OCI-LY1 (cell line): ENCODE data around the gene MANF.
"Not testable (repeated sequence)": the region's sequence is repeated elsewhere in the genome, so short reads cannot be mapped to it uniquely, and the experiment has no call there.

ENCODE experiments used
- H2AFZ ChIP-seq: fragments of 200-600 bp; sonication (generic), shearing (Covaris generic); 2 replicates; pipeline ENCODE4 v1.6.0; 2014; ENCODE audit warnings: antibody characterized with exemption, mild to moderate bottlenecking, low read length
- H3F3A ChIP-seq: fragments of 200-600 bp; sonication (generic), shearing (Covaris generic); 2 replicates; pipeline ENCODE4 v1.6.0; 2014; ENCODE audit warnings: mild to moderate bottlenecking, antibody characterized with exemption, low read length, moderate library complexity; ENCODE audit not compliant: insufficient read depth
- H3K27ac ChIP-seq: fragments of 200-600 bp; sonication (generic); 2 replicates; pipeline ENCODE4 v1.5.1; 2014; ENCODE audit warnings: low read length, mixed run types, mild to moderate bottlenecking, low read depth; ENCODE audit not compliant: poor library complexity, severe bottlenecking
- H3K27me3 ChIP-seq: fragments of 200-600 bp; sonication (generic); 2 replicates; pipeline ENCODE4 v1.6.0; 2014; ENCODE audit warnings: antibody characterized with exemption, mild to moderate bottlenecking, low read length, moderate library complexity; ENCODE audit not compliant: insufficient read depth
- H3K36me3 ChIP-seq: fragments of 200-600 bp; sonication (generic); 2 replicates; pipeline ENCODE4 v1.6.1; 2014; ENCODE audit warnings: mild to moderate bottlenecking, antibody characterized with exemption, low read length, moderate library complexity, mixed read lengths; ENCODE audit not compliant: insufficient read depth
- H3K4me1 ChIP-seq: fragments of 200-600 bp; sonication (generic); 2 replicates; pipeline ENCODE4 v1.5.1; 2014; ENCODE audit warnings: mild to moderate bottlenecking, low read length, moderate library complexity; ENCODE audit not compliant: insufficient read depth, severe bottlenecking
- H3K4me2 ChIP-seq: fragments of 200-600 bp; sonication (generic), shearing (Covaris generic); 2 replicates; pipeline ENCODE4 v1.6.1; 2014; ENCODE audit warnings: low read length
- H3K4me3 ChIP-seq: fragments of 200-600 bp; sonication (generic); 2 replicates; pipeline ENCODE4 v1.5.1; 2014; ENCODE audit warnings: low read length, low read depth, mild to moderate bottlenecking, mixed read lengths; ENCODE audit not compliant: poor library complexity, severe bottlenecking
- H3K79me2 ChIP-seq: fragments of 200-600 bp; shearing (Covaris generic); 2 replicates; pipeline ENCODE4 v1.6.1; 2016; ENCODE audit warnings: mixed run types, low read length, mixed read lengths; ENCODE audit not compliant: insufficient read depth
- H3K9ac ChIP-seq: fragments of 200-600 bp; sonication (generic), shearing (Covaris generic); 2 replicates; pipeline ENCODE4 v1.6.1; 2014; ENCODE audit warnings: mild to moderate bottlenecking, low read length, mixed read lengths
- H3K9me2 ChIP-seq: fragments of 200-600 bp; sonication (generic), shearing (Covaris generic); 2 replicates; pipeline ENCODE4 v1.6.1; 2014; ENCODE audit warnings: low read depth, mild to moderate bottlenecking, low read length, mixed read lengths
- H3K9me3 ChIP-seq: fragments of 200-600 bp; shearing (Covaris generic); 2 replicates; pipeline ENCODE4 v1.6.1; 2014; ENCODE audit warnings: low read length, mixed read lengths
- H4K20me1 ChIP-seq: fragments of 200-600 bp; sonication (generic), shearing (Covaris generic); 2 replicates; pipeline ENCODE4 v1.6.0; 2016; ENCODE audit warnings: mild to moderate bottlenecking, low read length; ENCODE audit not compliant: insufficient read depth
- CTCF ChIP-seq: fragments of 200-600 bp; sonication (generic), shearing (Covaris generic); IDR thresholded peaks from 2 replicates; pipeline ENCODE4 v1.5.1; 2017; ENCODE audit warnings: mild to moderate bottlenecking, antibody characterized with exemption, low read length, moderate library complexity, mixed read lengths
- EZH2 ChIP-seq: fragments of 200-600 bp; sonication (generic), shearing (Covaris generic); IDR thresholded peaks from 2 replicates; pipeline ENCODE4 v1.8.0; 2017; ENCODE audit warnings: borderline replicate concordance, mixed run types, mild to moderate bottlenecking, antibody characterized with exemption, low read length, moderate library complexity, mixed read lengths

MANF gene

GRCh38 chr3:51386159-51386851 is 1.2 kb downstream of the MANF start:
- Histone ChIP-seq H3K9ac (peak overlapping the region; percentile 80), H3K9me3 (no peaks in the 10 kb centered on the region), H2AFZ (no peak overlapping the region), H3F3A (peaks cover 11% of the 10 kb centered on the region; the same call in 1 of the 2 replicates), H3K79me2 (peaks cover 15% of the 10 kb centered on the region), H3K9me2 (no peaks in the 10 kb centered on the region), H3K4me2 (peak overlapping the region; percentile 92), H3K27ac (peak overlapping the region; percentile 65), H3K4me3 (peak overlapping the region; percentile 87), H4K20me1 (no peaks in the 10 kb centered on the region), H3K27me3 (no peaks in the 10 kb centered on the region), H3K36me3 (peaks cover 44% of the 10 kb centered on the region; the same call in 1 of the 2 replicates), H3K4me1 (peaks cover 63% of the 10 kb centered on the region)
- peak; percentile 19; the same call in 1 of the 2 replicates for TF ChIP-seq CTCF
- TF ChIP-seq EZH2, result no peak

- no peaks in the 10 kb centered on the region for H3K9me3 ChIP-seq
- peaks cover 11% of the 10 kb centered on the region; the same call in 1 of the 2 replicates for H3F3A ChIP-seq
- no peak for TF ChIP-seq EZH2
- peak overlapping the region; percentile 80; the same call in 1 of the 2 replicates for H3K9ac ChIP-seq
- H3K36me3 ChIP-seq, result peaks cover 44% of the 10 kb centered on the region; the same call in 1 of the 2 replicates
- H3K4me3 ChIP-seq, result peak overlapping the region; percentile 87
- peaks cover 65% of the 10 kb centered on the region for H3K4me1 ChIP-seq
- no peaks in the 10 kb centered on the region for H3K27me3 ChIP-seq
- peak overlapping the region; percentile 65 for H3K27ac ChIP-seq
- H3K9me2 ChIP-seq, result no peaks in the 10 kb centered on the region
- H3K79me2 ChIP-seq, result peaks cover 16% of the 10 kb centered on the region
- no peaks in the 10 kb centered on the region for H4K20me1 ChIP-seq
- H2AFZ ChIP-seq, result no peak overlapping the region
- H3K4me2 ChIP-seq, result peak overlapping the region; percentile 92
Measured at GRCh38 chr3:51386852-51387229, 1.8 kb downstream of the MANF start.

- Histone ChIP-seq H3K4me3 (peak overlapping the region; percentile 87), H3K79me2 (peaks cover 21% of the 10 kb centered on the region)
Measured at GRCh38 chr3:51387281-51387680, 2.2 kb downstream of the MANF start.

GRCh38 chr3:51388286-51389029 is 3.4 kb downstream of the MANF start:
- no peak overlapping the region for H2AFZ ChIP-seq
- TF ChIP-seq CTCF (peak; percentile 26; the same call in 1 of the 2 replicates), EZH2 (no peak)
- H3K4me3 ChIP-seq, result peak overlapping the region; percentile 87
- no peaks in the 10 kb centered on the region for H4K20me1 ChIP-seq
- no peak overlapping the region; the same call in 1 of the 2 replicates for H3K9ac ChIP-seq
- peak overlapping the region; percentile 26 for H3K27ac ChIP-seq
- H3K4me2 ChIP-seq, result peak overlapping the region; percentile 92
- peaks cover 75% of the 10 kb centered on the region for H3K4me1 ChIP-seq
- peaks cover 11% of the 10 kb centered on the region; the same call in 1 of the 2 replicates for H3F3A ChIP-seq
- H3K79me2 ChIP-seq, result peaks cover 26% of the 10 kb centered on the region
- peaks cover 60% of the 10 kb centered on the region for H3K36me3 ChIP-seq
- H3K9me2 ChIP-seq, result no peaks in the 10 kb centered on the region
- no peaks in the 10 kb centered on the region; the same call in 1 of the 2 replicates for H3K9me3 ChIP-seq
- no peaks in the 10 kb centered on the region for H3K27me3 ChIP-seq

More at GRCh38 chr3:51387281-51387680, 2.2 kb downstream of the MANF start:
- H3F3A ChIP-seq, result peaks cover 11% of the 10 kb centered on the region; the same call in 1 of the 2 replicates
- H3K4me1 ChIP-seq, result peaks cover 69% of the 10 kb centered on the region
- not testable (repeated sequence) for H2AFZ ChIP-seq, H3K9me3 ChIP-seq, H4K20me1 ChIP-seq, H3K27me3 ChIP-seq, H3K9me2 ChIP-seq
- peaks cover 48% of the 10 kb centered on the region for H3K36me3 ChIP-seq
- peak overlapping the region; percentile 18; the same call in 1 of the 2 replicates for H3K9ac ChIP-seq
- H3K4me2 ChIP-seq, result peak overlapping the region; percentile 92
- peak overlapping the region; percentile 65 for H3K27ac ChIP-seq
